Effector memory CD8-positive, alpha-beta T cell (primary cell): ENCODE measurements around the gene EXOSC1.

Source experiments
- ATAC-seq: fragments of 150-1000 bp; cut with Tn5 transposase; replicated peaks from 2 replicates; pipeline ENCODE4 v1.10.0; 2021; ENCODE audit warnings: mild to moderate bottlenecking, moderate library complexity
- DNase-seq, 3 experiments: peaks; one replicate each; pipeline ENCODE4 v3.0.0; 2021
- H3K27ac Mint-ChIP-seq, 2 donors: one replicate each; pipeline ENCODE4 v1.8.0; 2022; ENCODE audit warnings: mild to moderate bottlenecking in 2 of 2, mixed read lengths in 2 of 2, moderate library complexity in 2 of 2
- H3K27me3 Mint-ChIP-seq, 2 donors: one replicate each; pipeline ENCODE4 v1.8.0; 2022; ENCODE audit warnings: mixed read lengths in 2 of 2
- H3K36me3 Mint-ChIP-seq: one replicate; pipeline ENCODE4 v1.8.0; 2022; ENCODE audit warnings: mild to moderate bottlenecking, moderate library complexity, mixed read lengths; ENCODE audit not compliant: insufficient read depth
- H3K4me1 Mint-ChIP-seq, 2 donors: one replicate each; pipeline ENCODE4 v1.8.0; 2022; ENCODE audit warnings: low read depth in 2 of 2, mixed read lengths in 2 of 2
- H3K4me3 Mint-ChIP-seq, 2 donors: one replicate each; pipeline ENCODE4 v1.8.0; 2022; ENCODE audit warnings: mild to moderate bottlenecking in 2 of 2, mixed read lengths in 2 of 2, moderate library complexity in 2 of 2
- H3K9me3 Mint-ChIP-seq, 2 donors: one replicate each; pipeline ENCODE4 v1.8.0; 2022; ENCODE audit warnings: mixed read lengths in 2 of 2

Gene EXOSC1

GRCh38 chr10:97452352-97452751 is 6.5 kb upstream of the EXOSC1 start:
- Mint-ChIP-seq H3K36me3 (peaks cover 17% of the 10 kb centered on the region), H3K4me3 (no peak overlapping the region), H3K4me1 (peaks cover 11 to 18% of the 10 kb centered on the region in 2 donors), H3K27ac (peak overlapping the region in 1 of 2 donors; percentile 76), H3K27me3 (no peaks in the 10 kb centered on the region), H3K9me3 (no peaks in the 10 kb centered on the region)
- DNase-seq (no peak), ATAC-seq (no peak)

DNA sequence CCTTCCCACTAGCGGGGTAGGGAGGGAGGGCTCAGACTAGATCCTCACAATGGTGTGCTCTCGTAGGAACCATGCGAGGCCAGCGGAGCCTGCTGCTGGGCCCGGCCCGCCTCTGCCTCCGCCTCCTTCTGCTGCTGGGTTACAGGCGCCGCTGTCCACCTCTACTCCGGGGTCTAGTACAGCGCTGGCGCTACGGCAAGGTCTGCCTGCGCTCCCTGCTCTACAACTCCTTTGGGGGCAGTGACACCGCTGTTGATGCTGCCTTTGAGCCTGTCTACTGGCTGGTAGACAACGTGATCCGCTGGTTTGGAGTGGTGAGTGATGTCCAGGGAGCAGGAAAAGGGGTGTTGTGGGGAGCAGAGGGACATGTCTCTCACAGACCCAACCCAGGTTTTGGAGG is 5.8 kb upstream of the EXOSC1 start:
- no peaks in the 10 kb centered on the region for H3K9me3 Mint-ChIP-seq
- H3K4me3 Mint-ChIP-seq: no peak overlapping the region
- H3K36me3 Mint-ChIP-seq: peaks cover 12% of the 10 kb centered on the region
- no peaks in the 10 kb centered on the region for H3K27me3 Mint-ChIP-seq
- no peak overlapping the region for H3K27ac Mint-ChIP-seq
- peaks cover 11 to 18% of the 10 kb centered on the region in 2 donors for H3K4me1 Mint-ChIP-seq
- ATAC-seq (no peak), DNase-seq (no peak)

DNA sequence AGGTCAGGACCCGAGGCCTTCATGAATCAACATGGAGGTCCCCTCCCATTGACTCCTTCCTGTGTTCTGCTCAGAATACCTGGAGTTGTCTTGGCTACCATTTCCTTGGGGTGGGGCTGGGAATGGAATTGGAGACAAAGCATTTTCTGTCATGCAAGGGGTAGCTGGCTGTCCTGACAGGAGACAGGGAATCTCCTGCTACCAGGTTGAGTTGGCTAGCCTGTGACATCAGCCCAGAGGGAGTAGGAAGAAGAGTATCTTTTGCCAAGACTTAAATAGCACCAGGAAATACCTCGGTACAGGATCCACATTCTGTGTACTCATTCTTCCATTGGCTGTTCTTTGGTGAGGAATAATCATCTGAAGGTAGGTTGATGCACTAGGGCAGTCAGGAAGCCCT is 5.0 kb upstream of the EXOSC1 start:
- peaks cover 11% of the 10 kb centered on the region for H3K36me3 Mint-ChIP-seq
- H3K9me3 Mint-ChIP-seq: no peaks in the 10 kb centered on the region
- DNase-seq: no peak
- no peak for ATAC-seq
- H3K27me3 Mint-ChIP-seq: no peaks in the 10 kb centered on the region
- no peak overlapping the region for H3K4me3 Mint-ChIP-seq
- H3K4me1 Mint-ChIP-seq: peaks cover 17 to 23% of the 10 kb centered on the region in 2 donors
- H3K27ac Mint-ChIP-seq: peak overlapping the region in 1 of 2 donors; percentile 57

GRCh38 chr10:97445357-97445721 is 467 bp downstream of the EXOSC1 start:
- ATAC-seq: no peak
- Mint-ChIP-seq H3K4me3 (peak overlapping the region; percentile 99 to 100), H3K27ac (peak overlapping the region; percentile 95 to 96), H3K27me3 (no peaks in the 10 kb centered on the region), H3K36me3 (peaks cover 27% of the 10 kb centered on the region), H3K4me1 (peaks cover 26 to 32% of the 10 kb centered on the region in 2 donors), H3K9me3 (no peaks in the 10 kb centered on the region)
- DNase-seq: no peak

DNA sequence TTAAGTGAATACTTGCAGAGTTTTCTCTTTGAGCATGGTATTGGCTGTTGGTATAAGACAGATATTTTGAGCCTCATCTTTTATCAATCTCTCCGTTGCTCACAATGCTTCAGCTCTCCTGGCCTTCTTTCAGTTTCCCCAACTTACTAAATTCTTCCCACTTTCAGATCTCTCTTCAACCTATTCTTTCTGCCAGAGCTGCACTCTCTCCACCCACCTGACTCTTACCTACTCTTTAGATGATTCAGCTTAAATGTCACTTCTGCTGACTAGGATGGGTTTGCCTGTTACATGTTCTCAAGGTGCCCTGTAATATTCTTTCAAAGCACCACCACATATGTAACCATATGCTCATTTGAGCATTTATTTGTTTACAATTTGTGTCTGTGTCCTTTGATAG is 1.6 kb downstream of the EXOSC1 start:
- Mint-ChIP-seq H3K4me3 (peak overlapping the region in 1 of 2 donors; percentile 99), H3K9me3 (no peaks in the 10 kb centered on the region), H3K4me1 (peaks cover 25 to 29% of the 10 kb centered on the region in 2 donors), H3K27me3 (no peaks in the 10 kb centered on the region), H3K27ac (peak overlapping the region; percentile 95 to 96), H3K36me3 (peaks cover 37% of the 10 kb centered on the region)
- DNase-seq (no peak), ATAC-seq (no peak)

- Mint-ChIP-seq H3K27ac (no peak overlapping the region), H3K36me3 (peaks cover 55% of the 10 kb centered on the region), H3K4me1 (peaks cover 20 to 21% of the 10 kb centered on the region in 2 donors), H3K27me3 (no peaks in the 10 kb centered on the region), H3K9me3 (no peaks in the 10 kb centered on the region), H3K4me3 (no peak overlapping the region)
- DNase-seq (no peak), ATAC-seq (no peak)
Observed at GRCh38 chr10:97442277-97442676, 3.5 kb downstream of the EXOSC1 start.

DNA sequence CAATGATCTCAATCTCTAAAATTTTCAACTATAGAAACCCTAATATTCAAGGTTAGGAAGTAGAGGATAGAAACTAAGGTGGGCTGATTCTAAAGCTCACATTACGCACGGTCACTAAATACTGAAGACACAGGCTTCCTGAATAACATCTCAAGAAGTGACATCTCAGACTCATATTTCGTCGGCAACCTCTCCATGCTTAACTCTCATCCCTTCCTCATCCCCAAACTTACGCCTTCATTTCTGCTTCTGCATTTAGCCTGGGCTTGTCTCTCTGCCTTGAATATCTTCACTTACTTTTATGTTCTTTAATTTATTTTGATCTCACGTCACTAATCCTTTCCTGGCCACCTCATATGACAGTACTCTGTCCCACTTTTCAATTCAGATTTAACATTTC is 10.6 kb downstream of the EXOSC1 start:
- no peak for ATAC-seq
- H3K36me3 Mint-ChIP-seq: peaks cover 81% of the 10 kb centered on the region
- H3K9me3 Mint-ChIP-seq: no peaks in the 10 kb centered on the region

DNA sequence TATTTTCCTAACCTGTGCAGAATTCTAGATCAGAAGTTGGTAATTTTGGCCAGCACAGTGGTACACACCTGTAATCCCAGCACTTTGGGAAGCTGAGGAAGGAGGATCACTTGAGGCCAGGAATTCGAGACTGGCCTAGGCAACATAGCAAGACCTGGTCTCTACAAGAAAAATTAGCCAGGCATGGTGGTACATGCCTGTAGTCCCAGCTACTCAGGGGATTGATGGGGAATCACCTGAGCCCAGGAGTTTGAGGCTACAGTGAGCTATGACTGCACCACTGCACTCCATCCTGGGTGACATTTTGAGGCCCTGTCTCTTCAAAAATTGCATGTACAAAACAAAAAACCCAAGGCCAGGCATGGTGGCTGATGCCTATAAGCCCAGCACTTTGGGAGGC is 11.2 kb downstream of the EXOSC1 start:
- DNase-seq: no peak
- peaks cover 0 to 3% of the 10 kb centered on the region in 2 donors for H3K4me1 Mint-ChIP-seq
- no peak overlapping the region for H3K4me3 Mint-ChIP-seq
- no peaks in the 10 kb centered on the region for H3K27me3 Mint-ChIP-seq
- H3K36me3 Mint-ChIP-seq: peaks cover 81% of the 10 kb centered on the region
- H3K9me3 Mint-ChIP-seq: no peaks in the 10 kb centered on the region
- no peak for ATAC-seq
- peak overlapping the region in 1 of 2 donors; percentile 36 for H3K27ac Mint-ChIP-seq

More for the DNA sequence above, 10.6 kb downstream of the EXOSC1 start:
- Mint-ChIP-seq H3K4me1 (no peaks in the 10 kb centered on the region), H3K27me3 (no peaks in the 10 kb centered on the region), H3K27ac (peak overlapping the region in 1 of 2 donors; percentile 44), H3K4me3 (no peak overlapping the region)
- no peak for DNase-seq

GRCh38 chr10:97434055-97434454 is 11.8 kb downstream of the EXOSC1 start:
- peaks cover 82% of the 10 kb centered on the region for H3K36me3 Mint-ChIP-seq
- no peak for ATAC-seq
- H3K4me3 Mint-ChIP-seq: no peak overlapping the region
- peak overlapping the region in 1 of 2 donors; percentile 36 for H3K27ac Mint-ChIP-seq
- H3K4me1 Mint-ChIP-seq: peaks cover 5 to 6% of the 10 kb centered on the region in 2 donors
- no peaks in the 10 kb centered on the region for H3K27me3 Mint-ChIP-seq
- no peak for DNase-seq
- H3K9me3 Mint-ChIP-seq: no peaks in the 10 kb centered on the region

- Mint-ChIP-seq H3K27me3 (no peaks in the 10 kb centered on the region), H3K4me3 (peak overlapping the region; percentile 87 to 93), H3K36me3 (peaks cover 59% of the 10 kb centered on the region), H3K9me3 (no peaks in the 10 kb centered on the region), H3K27ac (peak overlapping the region; percentile 77 to 93), H3K4me1 (peaks cover 22 to 25% of the 10 kb centered on the region in 2 donors)
- DNase-seq (no peak), ATAC-seq (no peak)
Observed at GRCh38 chr10:97428572-97428981, 17.2 kb downstream of the EXOSC1 start.

- DNase-seq (no peak), ATAC-seq (no peak)
- H3K4me1 Mint-ChIP-seq: peaks cover 27 to 28% of the 10 kb centered on the region in 2 donors
- peaks cover 54% of the 10 kb centered on the region for H3K36me3 Mint-ChIP-seq
- H3K4me3 Mint-ChIP-seq: peak overlapping the region; percentile 87 to 93
- H3K27ac Mint-ChIP-seq: peak overlapping the region; percentile 77 to 93
- no peaks in the 10 kb centered on the region for H3K27me3 Mint-ChIP-seq
- H3K9me3 Mint-ChIP-seq: no peaks in the 10 kb centered on the region
Observed at GRCh38 chr10:97427571-97428179, 18.1 kb downstream of the EXOSC1 start.

DNA sequence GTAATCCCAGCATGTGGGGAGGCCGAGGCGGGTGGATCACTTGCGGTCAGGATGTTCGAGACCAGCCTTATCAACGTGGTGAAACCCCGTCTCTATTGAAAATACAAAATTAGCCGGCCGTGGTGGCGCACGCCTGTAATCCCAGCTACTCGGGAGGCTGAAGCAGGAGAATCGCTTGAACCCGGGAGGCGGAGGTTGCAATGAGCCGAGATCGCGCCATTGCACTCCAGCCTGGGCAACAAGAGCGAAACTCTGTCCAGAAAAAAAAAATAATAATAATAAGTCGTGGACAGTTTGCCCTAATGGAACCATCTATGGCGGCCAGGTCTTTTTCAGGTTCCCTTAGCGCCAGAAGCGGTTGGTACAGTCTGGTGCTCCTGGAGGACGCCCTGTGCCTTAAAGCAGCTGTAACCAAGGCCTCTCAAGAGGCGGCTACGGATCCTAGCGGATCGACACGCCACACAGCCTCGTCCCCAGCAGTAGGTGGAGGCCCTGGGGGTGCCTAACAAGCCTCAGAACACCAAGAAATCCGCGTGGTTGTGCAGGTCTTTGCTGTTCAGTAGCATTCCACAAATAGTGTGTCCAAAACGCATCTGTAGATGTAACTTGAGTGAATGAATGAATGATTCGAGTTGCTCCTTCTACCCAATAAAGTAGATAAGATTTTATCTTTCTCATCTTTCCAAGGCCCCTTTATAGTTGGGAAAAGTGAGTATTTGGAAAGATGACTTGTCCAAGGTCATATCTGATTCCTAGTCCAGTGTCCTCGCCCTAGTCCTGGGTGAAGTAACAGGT is 18.8 kb downstream of the EXOSC1 start:
- Mint-ChIP-seq H3K27ac (peak overlapping the region; percentile 93 to 98), H3K4me1 (peaks cover 27 to 28% of the 10 kb centered on the region in 2 donors), H3K36me3 (peaks cover 52% of the 10 kb centered on the region), H3K9me3 (no peaks in the 10 kb centered on the region), H3K4me3 (peak overlapping the region; percentile 87 to 93), H3K27me3 (no peaks in the 10 kb centered on the region)
- no peak for ATAC-seq
- no peak for DNase-seq

DNA sequence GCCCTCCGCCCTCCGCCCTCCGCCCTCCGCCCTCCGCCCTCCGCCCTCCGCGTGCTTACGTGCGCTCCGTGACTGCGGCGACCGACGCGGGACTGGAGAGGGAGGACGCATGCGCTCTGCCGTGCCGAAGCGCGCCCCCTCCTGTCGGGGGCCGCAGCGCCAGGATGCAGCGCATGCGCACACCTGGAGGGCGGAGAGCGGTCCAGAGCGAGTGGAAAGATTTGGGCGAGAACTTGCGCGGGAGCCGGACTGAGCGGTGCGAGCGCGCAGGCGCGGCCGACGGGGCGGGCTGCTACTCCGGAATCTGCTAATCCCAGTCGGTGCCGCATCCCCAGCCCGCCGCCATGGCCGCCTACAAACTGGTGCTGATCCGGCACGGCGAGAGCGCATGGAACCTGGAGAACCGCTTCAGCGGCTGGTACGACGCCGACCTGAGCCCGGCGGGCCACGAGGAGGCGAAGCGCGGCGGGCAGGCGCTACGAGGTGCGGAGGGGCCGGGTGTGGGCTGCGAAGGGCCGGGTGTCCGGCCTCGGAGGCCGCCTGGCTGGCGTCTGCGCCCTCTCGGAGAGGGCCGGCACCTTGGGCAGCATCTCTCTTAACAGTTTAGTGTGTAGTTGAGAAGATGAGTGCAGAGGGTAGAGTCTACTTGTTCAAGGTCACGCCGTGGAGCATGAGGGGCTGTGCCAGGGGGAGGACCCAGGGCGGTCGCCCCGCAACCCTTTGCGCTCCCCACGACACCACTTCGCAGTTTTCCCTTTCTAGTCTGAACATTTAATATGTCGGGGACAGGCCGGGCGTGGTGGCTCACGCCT is 19.6 kb downstream of the EXOSC1 start, which contains the start of gene PGAM1:
Gene PGAM1, plus strand, starts transcription at position 228 of the 812 bp plus-strand sequence. Its CDS starts 117 bp downstream, at position 345.
- H3K27me3 Mint-ChIP-seq: no peaks in the 10 kb centered on the region
- peak; percentile 85 for ATAC-seq
- peaks cover 27 to 28% of the 10 kb centered on the region in 2 donors for H3K4me1 Mint-ChIP-seq
- H3K36me3 Mint-ChIP-seq: peaks cover 45% of the 10 kb centered on the region
- H3K4me3 Mint-ChIP-seq: peak within 1 kb of the TSS; percentile 87 to 93
- H3K27ac Mint-ChIP-seq: peak within 1 kb of the TSS; percentile 93 to 98
- DNase-seq: peak; percentile 89 to 95 (median 91)
- H3K9me3 Mint-ChIP-seq: no peaks in the 10 kb centered on the region
